ELF-1 (cell line): ENCODE data around the gene KLK13.

ENCODE experiments used
- DNase-seq: peaks from one replicate; pipeline ENCODE4 v3.0.0-alpha.2; 2016; ENCODE audit warnings: low read depth, low spot score

KLK13 gene

DNA sequence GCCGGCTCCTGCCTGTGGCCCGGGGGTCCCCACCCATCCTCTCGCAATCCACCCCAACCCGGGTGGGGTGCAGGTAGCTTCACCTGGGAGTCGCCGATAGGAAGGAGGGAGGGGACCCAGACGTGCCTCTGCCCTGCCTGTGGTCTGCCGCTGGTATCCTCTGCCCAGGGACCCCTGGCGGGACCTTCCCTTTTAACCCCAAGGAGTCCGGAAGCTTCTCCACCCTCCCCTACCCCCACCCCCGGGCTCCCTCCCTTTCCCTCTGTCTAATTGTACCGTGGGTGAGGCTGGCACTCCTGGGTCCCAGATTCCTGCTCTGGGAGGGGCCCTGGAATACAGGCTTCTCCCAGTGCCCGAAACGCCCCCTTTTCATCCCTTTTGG, 45.4 kb downstream of the KLK13 start, which contains the start of gene KLK10:
KLK10 (minus strand) TSS at position 166 of the 382 bp plus-strand sequence. CDS start 579 bp downstream, outside the sequence.
- DNase-seq, result no peak

DNA sequence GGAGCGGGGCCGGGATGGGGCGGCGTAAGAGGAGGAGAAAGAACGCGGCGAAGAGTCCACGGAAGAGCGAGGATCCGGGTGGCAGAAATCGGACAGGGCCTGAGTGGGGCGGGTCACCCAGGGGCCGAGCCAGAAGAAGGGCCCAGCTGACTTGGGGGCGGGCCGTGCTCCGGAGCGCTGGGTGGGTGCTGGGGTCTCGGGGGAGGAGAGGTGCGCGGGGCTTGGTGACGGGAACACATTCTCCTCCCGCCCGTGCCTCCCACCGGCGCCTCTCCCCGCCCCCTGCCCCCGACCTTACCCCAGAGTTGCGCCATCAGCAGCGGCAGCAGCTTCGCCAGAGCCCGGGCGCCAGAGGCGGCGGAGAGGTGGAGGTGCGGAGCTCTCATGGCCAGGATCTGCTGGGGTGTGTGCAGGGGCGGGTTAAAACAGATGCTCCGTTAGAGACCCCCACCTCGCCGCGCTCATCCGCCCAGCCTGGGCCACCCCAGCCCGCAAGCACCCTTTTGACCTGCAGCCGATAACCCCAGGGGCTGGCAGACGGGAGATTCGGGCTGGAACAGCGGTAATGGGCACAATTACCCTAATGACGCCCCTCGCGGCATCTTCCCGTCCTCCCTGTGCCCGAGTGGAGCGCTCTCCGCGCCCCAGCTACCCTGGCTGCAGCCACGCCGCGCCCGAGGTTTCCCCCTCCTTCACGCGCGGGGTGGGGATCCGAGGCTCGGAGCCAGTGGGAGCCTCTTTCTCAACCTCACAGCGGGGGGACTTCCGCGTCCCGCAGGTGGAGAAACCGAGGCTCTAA, 45.9 kb downstream of the KLK13 start:
- DNase-seq, result no peak

DNA sequence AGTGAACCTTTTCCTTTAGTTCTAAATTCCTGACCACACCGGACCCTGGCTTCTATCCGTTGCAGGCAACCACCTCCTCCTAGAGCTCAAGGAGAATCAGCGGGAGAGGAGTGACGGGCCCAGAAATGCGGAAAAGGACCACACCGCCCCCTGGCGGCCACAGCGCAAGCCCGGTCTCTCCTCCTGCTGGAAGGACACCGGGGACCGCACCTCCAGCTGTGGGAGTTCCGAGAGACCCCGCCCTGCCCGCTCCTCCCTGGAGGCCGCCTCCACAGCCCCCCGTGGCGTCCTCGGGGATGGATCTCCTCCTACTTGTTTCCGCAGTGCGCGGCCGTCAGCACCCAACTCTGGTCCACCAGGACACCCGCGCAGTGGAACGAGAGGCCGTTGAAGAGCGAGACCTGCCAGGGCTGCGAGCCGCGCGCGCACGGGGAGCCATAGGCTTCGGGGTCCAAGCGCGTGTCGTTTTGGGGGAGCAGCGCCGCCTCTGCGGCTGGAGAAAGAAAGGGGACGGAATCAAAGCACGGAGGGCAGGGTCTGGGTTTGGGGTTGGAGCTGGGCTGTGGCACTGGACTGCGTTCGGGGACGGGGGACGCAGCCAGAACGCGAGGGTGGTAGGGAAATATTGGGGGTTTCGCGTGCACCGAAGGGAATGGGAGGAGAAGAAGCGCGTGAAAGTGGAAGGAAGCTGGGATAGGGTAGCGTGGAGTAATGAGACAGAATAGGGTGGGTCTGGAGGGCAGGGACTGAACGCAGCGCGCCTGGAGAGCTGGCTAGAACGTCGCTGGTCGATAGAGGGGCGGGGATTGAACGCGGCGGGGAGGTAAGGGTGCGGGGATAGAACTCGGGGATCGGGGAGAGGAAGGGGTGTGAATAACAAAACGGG, 47.9 kb downstream of the KLK13 start:
- peak; percentile 93 for DNase-seq

DNA sequence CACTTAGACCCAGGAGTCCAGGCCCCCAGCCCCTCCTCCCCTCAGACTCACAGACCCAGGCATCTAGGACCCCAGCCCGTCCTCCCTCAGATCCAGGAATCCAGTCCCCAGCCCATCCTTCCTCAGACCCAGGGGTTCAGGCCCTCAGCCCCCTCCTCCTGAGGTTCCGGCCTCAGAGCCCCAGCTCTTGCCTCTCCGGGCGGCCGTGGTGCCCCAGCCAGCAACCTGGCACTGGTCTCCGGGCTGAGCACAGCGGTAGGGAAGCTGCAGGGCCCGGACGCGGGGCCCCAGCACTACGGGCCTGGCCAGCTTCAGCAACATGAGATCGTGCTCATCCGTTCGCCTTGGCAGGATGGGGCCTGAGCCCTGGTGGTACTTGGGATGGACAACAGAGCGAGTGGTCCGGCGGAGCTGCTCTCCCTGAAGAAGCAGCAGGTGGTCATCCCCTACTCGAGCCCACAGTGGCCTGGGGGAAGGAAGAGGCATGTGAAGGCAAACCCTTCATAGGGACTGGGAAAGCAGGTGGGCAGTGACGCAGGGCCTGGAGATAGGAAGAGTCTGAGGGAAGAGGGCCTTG, 49.1 kb downstream of the KLK13 start:
- no peak for DNase-seq

DNA sequence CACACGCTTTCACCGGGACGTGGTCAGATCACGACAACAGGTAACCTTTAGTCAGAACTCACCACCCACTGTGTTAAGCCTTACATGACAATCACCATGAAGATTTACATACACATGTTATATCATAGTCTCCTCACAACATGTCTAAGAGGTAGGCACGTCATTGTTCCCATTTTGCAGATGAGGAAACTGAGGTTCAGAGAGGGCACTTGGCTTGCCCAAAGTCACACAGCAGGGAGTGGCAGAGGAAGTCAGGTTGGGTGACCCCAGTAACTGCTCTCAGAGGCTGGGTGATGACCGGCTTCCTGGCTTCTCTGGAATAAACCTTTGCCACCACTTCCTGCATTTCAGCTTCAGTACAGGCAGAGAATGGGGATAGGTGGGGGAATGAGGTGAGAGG, 50.6 kb downstream of the KLK13 start:
- DNase-seq, result no peak

DNA sequence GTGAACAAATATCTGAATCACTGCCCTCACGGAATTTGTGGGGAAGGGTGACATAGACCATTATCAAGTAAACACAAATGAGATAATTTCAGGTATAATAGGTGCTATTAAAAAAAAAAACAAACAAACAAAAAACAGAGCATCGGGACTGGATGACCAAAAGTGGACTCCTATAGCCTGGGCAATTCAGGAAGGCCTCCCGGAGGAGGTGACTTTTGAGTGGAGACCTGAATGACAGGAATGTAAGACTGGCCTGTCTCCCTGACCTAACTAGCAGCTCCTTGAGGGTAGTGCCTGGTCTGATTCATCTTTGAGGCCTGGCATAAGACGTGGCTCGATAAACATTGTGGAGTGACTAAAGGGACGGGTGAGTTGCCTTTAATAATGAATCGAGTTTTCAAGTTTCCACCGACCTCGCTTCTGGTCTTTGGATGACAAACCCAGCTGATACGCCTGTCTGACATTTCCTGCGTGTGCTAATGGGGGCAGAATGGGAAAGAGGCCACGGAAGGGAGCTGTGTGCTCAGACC, 52.2 kb downstream of the KLK13 start:
- DNase-seq, result no peak

DNA sequence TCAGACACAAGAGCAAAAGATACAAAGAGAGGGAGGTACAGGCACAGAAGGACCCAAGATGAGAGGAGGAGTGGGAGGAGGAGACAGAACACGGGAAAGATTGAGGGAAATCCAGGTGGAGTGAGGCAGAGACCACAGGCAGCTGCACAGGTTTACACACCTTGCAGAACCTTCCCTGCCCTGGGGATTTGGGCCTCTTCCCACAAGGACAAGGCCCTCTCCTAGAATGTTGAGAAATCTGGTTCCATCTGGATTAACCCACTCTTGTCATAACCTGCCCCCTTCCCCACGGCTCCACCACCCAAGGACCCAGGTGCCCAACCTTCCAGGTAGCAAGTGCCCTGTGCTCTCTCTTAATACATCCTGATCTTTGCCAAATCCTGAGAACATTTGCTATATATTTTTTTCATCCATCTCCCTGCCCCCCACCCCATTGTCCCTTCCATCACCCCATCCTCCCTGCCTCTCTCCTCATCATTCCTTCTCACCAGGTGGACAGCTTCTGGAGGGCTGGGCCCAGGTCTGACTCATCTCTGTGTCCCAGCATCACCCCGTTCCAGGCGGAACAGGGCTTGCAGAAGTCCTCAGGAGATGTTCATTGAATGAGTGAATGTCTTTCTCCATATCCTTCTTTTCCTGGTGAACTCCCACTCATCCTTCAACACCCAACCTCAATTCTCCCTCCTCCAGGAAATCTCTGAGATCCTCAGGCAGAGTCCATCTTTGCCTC, 54.7 kb downstream of the KLK13 start:
- no peak for DNase-seq

DNA sequence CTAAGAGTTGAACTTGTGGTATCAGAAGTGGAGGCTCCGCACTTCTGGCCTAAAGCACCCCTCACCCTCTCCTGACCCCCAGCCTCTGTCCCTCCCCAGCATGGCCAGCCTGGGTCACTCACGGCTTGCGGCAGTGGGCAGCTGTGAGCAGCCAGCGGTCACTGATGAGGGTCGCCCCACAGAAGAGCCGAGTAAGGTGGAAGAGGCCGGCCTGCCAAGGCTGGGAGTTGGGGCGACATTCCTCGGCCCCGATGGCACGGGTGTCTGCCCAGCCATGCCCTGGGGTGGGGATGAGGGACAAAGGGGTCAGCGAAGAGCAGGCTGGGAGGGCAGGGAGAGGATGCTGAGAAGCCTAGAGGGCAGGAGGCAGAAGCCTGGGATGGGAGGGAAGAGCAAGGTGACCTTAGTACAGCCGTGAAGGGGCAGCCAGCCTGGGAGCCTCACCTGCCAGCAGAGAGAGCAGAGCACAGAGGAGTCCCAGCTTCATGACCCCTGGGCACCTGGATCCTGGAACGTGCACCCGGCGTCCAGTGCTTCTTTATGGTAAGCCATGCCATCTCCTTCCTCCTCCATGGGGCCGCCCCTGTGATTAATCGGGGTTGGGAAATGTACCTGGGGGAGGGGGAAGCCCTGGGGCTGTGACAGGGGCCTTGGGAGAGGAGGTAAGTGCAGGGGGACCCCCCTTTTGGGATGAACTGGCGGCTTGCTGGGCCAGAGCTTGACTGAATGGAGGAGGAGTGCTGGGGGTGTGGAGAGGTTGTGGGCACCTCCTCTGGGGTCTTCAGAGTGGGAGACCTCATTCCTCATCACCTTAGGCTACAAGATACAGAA, 55.6 kb downstream of the KLK13 start:
- no peak for DNase-seq

DNA sequence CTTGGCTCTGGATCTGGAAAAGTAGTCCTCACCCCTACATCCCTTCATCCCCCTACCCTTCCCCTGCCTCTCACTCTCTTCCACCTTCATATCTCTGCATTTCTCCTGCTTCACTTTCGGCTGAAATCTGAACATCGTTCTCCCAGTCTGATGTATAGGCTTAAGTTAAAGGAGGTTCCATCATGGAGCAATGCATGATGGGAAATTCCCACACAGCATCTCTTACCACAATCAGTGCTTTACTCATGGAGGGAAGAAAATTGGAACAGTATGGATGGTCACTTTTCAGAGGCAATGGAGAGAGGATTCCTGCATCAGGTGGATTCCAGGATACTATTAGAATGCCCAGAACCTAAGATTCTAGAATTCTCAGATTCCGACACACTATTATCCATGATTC, 57.4 kb downstream of the KLK13 start:
- no peak for DNase-seq

DNA sequence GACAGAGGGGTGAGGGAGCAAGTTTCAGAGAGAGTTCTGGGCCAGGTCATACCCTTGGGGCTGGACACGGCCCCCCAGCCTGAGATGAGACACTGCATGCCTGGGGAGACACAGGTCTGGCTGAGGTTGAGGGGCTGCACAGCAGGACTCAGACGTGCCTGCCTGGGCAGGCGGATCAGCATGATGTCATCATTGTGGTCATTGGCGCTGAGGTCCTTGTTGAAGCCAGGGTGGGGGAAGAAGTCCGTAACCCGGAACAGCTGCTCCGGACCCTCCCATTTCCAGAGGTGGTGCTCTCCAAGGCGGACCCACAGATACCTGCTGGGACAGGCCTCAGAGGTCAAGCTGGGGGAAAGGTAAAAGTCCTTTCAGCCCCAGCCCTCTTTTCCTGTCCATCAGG, 58.5 kb downstream of the KLK13 start:
- DNase-seq, result no peak
